Measurements from ENCODE around the gene GPC1.

DNA sequence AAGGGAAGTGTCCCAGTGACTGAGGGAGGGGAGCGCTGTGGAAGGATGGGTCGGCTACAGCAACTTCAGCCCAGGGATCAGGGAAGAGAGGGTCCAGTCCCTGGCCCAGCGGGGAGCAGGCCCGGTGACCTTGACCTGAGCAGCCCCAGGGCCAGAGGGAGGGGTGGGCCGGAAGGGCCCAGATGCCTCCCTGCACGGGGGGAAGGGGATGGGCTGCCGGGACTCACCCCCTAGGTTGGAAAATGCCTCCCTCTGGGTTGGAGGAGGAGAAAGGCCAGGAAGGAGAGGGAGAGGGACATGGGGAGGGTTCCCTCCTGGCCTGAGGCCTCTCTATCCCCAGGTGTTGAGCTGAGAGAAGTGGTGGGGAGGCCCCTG is 19.8 kb downstream of the GPC1 start:
- TF ChIP-seq POLR2A (IDR thresholded peaks at IDR 0.05; ENCODE audit: low read depth, low read length) (no peak), CTCF (IDR thresholded peaks at IDR 0.05; ENCODE audit: extremely low read depth in 1 of 2, insufficient read depth in 1 of 2, low read depth in 1 of 2, low read length in 2 of 2) (no peak), EZH2 (IDR thresholded peaks at IDR 0.05; ENCODE audit: borderline replicate concordance, low read depth, low read length, severe bottlenecking) (no peak)
- TF ChIP-seq, protein P1, sequence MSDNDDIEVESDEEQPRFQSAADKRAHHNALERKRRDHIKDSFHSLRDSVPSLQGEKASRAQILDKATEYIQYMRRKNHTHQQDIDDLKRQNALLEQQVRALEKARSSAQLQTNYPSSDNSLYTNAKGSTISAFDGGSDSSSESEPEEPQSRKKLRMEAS (IDR thresholded peaks at IDR 0.05; ENCODE audit: insufficient read depth, insufficient read length) = no peak
